ENCODE measurements around the gene HACD3.

HACD3 gene

DNA sequence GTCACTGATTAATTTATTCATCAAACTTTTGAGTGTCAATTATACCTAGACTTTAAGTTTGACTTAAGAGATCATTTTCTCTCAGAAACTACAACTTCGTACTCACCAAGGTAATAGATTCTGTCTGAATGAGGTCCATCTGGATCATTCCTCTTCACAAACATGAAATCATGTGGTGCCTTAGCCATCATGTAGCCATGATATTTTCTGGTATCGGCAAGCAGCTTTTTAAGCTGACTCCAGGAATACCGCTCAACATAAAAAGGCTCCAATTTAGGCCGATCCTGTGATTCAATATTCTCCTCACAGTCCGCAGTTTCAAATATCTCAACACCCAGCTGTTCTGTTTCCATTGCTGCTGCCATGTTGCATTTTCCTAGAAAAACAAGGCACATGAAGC is 18.1 kb upstream of the HACD3 start:
- Histone ChIP-seq H3K36me3 (ENCODE audit: control insufficient read depth, insufficient read depth, low read length) (no peaks in the 10 kb centered on the region), H3K9me3 (ENCODE audit: control insufficient read depth, low read length) (no peaks in the 10 kb centered on the region), H3K4me2 (ENCODE audit: low read length) (peak overlapping the region; percentile 17), H3K27me3 (ENCODE audit: control insufficient read depth, insufficient read depth, low read length) (no peaks in the 10 kb centered on the region), H2AFZ (no peak overlapping the region), H3K27ac (no peak overlapping the region), H3K9ac (no peak overlapping the region), H3K79me2 (peaks cover 8% of the 10 kb centered on the region), H3K4me3 (ENCODE audit: low read depth, low read length) (no peak overlapping the region), H3K4me1 (peaks cover 5% of the 10 kb centered on the region)
- TF ChIP-seq CTCF (IDR thresholded peaks at IDR 0.05): no peak

- Histone ChIP-seq H3K4me2 (ENCODE audit: low read length) (no peak overlapping the region), H3K27ac (no peak overlapping the region), H3K27me3 (ENCODE audit: control insufficient read depth, insufficient read depth, low read length) (no peaks in the 10 kb centered on the region), H3K4me1 (peaks cover 5% of the 10 kb centered on the region), H3K79me2 (peaks cover 9% of the 10 kb centered on the region), H3K9ac (no peak overlapping the region), H3K9me3 (ENCODE audit: control insufficient read depth, low read length) (no peaks in the 10 kb centered on the region), H3K36me3 (ENCODE audit: control insufficient read depth, insufficient read depth, low read length) (no peaks in the 10 kb centered on the region), H3K4me3 (ENCODE audit: low read depth, low read length) (no peak overlapping the region), H2AFZ (no peak overlapping the region)
- no peak for TF ChIP-seq CTCF (IDR thresholded peaks at IDR 0.05)
These were observed 17.4 kb upstream of the HACD3 start for GRCh38 chr15:65512807-65513416.

DNA sequence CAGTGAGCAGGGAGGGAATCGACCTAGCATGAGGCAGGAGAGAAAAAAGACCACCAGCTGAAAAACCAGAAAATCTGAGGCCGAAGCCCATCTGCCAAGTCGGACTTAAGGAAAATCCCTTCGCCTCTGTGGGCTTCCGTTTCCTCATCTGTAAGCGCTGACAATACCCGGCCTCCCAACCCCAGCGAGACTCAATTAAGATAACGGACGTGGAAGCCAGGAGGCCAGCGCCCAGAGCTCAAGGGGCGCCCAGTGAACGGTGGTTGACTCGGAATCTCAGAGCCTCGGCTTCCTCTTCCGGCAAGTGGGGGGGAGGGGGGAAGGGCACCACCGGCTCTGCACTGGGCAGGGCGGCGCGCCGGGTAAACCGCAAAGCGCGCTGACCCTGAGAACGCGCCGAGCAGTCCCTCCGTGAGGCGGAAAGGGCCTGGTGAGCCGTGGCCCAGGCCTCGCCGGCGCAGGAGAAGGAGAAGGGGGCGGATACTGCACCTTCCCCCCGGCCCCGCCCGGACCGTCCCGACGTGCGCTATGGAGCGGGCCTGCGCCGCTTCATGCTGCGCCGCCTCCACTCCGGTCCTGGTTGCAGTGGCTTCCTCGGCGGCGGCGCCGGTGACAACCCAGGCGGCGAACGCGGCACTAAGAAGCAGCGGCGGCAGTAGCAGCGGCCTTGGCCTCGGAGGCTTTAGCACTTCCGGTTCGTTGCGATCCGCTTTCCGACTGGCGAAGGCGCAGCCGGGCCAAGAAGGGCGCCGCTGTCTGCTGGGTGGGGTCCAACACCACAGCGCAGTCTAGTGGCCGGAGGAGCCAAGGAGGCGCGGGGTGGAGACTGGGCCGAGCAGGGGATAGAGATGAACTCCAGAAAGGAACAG is 13.0 kb upstream of the HACD3 start, which contains the start of gene DPP8:
DPP8 (minus strand) TSS at position 693 of the 869 bp plus-strand sequence. CDS start 5,136 bp downstream, outside the sequence.
- Histone ChIP-seq H3K9me3 (ENCODE audit: control insufficient read depth, low read length) (no peaks in the 10 kb centered on the region), H3K36me3 (ENCODE audit: control insufficient read depth, insufficient read depth, low read length) (no peaks in the 10 kb centered on the region), H3K4me1 (peaks cover 5% of the 10 kb centered on the region), H2AFZ (peak within 1 kb of the TSS; percentile 93), H3K4me2 (ENCODE audit: low read length) (peak within 1 kb of the TSS; percentile 56), H3K79me2 (peaks cover 9% of the 10 kb centered on the region), H3K27ac (peak within 1 kb of the TSS; percentile 76), H3K9ac (no peak within 1 kb of the TSS), H3K4me3 (ENCODE audit: low read depth, low read length) (peak within 1 kb of the TSS; percentile 93), H3K27me3 (ENCODE audit: control insufficient read depth, insufficient read depth, low read length) (no peaks in the 10 kb centered on the region)
- TF ChIP-seq CTCF (IDR thresholded peaks at IDR 0.05): peak; percentile 78

DNA sequence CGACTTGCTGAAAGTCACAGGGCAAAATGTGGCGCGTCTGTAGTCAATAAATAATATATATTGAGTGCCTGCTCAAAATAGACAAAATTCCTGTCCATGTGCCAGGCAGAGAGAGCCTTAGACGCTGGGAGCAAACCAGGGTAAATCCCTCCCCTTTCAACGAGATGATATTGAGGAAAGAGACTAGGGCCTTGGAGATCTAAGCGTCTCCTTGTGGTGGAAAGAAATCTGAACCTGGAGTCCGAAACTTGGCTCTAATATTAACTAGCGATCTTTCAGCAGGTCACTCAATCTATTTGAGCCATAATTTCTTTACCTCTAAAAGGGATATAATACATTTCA is 12.4 kb upstream of the HACD3 start:
- TF ChIP-seq CTCF (IDR thresholded peaks at IDR 0.05): no peak
- H3K27me3 ChIP-seq (ENCODE audit: control insufficient read depth, insufficient read depth, low read length): no peaks in the 10 kb centered on the region
- no peak overlapping the region for H3K4me2 ChIP-seq (ENCODE audit: low read length)
- H3K36me3 ChIP-seq (ENCODE audit: control insufficient read depth, insufficient read depth, low read length): no peaks in the 10 kb centered on the region
- H3K27ac ChIP-seq: no peak overlapping the region
- H2AFZ ChIP-seq: peak overlapping the region; percentile 93
- no peaks in the 10 kb centered on the region for H3K9me3 ChIP-seq (ENCODE audit: control insufficient read depth, low read length)
- H3K79me2 ChIP-seq: peaks cover 9% of the 10 kb centered on the region
- no peak overlapping the region for H3K4me3 ChIP-seq (ENCODE audit: low read depth, low read length)
- H3K4me1 ChIP-seq: peaks cover 5% of the 10 kb centered on the region
- H3K9ac ChIP-seq: no peak overlapping the region
